Heart right ventricle (tissue), 16 donors: ENCODE data around the gene CTXN3. TPM values are rescaled to one million over a fixed set of nuclear protein-coding genes. Genes with fewer than 3 reads are reported as not detected.
"Not testable (repeated sequence)": the region's sequence is repeated elsewhere in the genome, so short reads cannot be mapped to it uniquely, and the experiment has no call there.

ENCODE experiments used
- ATAC-seq, 8 donors: fragments of 200-7000 bp; cut with Tn5 transposase; one replicate each; pipeline ENCODE4 v1.9.1; 2020; ENCODE audit warnings: mild to moderate bottlenecking in 8 of 8, moderate library complexity in 8 of 8, moderate number of reproducible peaks in 1 of 8
- DNase-seq, 2 donors: peaks; one replicate each; pipeline ENCODE4 v3.0.0-alpha.2; 2020
- H3K27ac ChIP-seq, 10 donors: fragments of 200-600 bp; sonication (generic) in 2 of 10; one replicate each; pipeline versions ENCODE4 v1.5.0 to v1.8.0; 2020 to 2022; ENCODE audit warnings: mild to moderate bottlenecking in 3 of 10
- H3K27me3 ChIP-seq, 7 donors: fragments of 200-600 bp; one replicate each; pipeline ENCODE4 v1.8.0; 2021 to 2022; ENCODE audit warnings: mild to moderate bottlenecking in 2 of 7
- H3K36me3 ChIP-seq, 9 donors: fragments of 200-600 bp; sonication (generic) in 1 of 9; one replicate each; pipeline versions ENCODE4 v1.5.0 to v1.8.0; 2020 to 2022; ENCODE audit warnings: mild to moderate bottlenecking in 2 of 9
- H3K4me1 ChIP-seq, 9 donors: fragments of 200-600 bp; sonication (generic) in 1 of 9; one replicate each; pipeline versions ENCODE4 v1.5.0 to v1.8.0; 2020 to 2022; ENCODE audit warnings: mild to moderate bottlenecking in 4 of 9
- H3K4me3 ChIP-seq, 10 donors: fragments of 200-600 bp; sonication (generic) in 2 of 10; one replicate each; pipeline versions ENCODE4 v1.5.0 to v1.8.0; 2020 to 2022; ENCODE audit warnings: mild to moderate bottlenecking in 7 of 10, moderate library complexity in 2 of 10
- H3K9me3 ChIP-seq, 11 donors: fragments of 200-600 bp in 10 of 11; sonication (generic) in 2 of 11; one replicate each; pipeline versions ENCODE4 v1.5.0 to v1.8.0; 2013 to 2022; ENCODE audit warnings: mild to moderate bottlenecking in 2 of 11, control low read depth in 1 of 11, moderate library complexity in 1 of 11
- WGBS, 2 donors: extraction: QIAGEN DNeasy Blood & Tissue Kit; methylation state at CpG; one replicate each; pipeline ENCODE4 v1.1.7; 2013; ENCODE audit warnings: inconsistent platforms in 1 of 2; 5-methylcytosine and 5-hydroxymethylcytosine counted together
- intact Hi-C, 10 donors: fragments of 100-400 bp; cut with DNase I; formaldehyde crosslinking; loops; one replicate each; pipeline versions ENCODE4 v1.11.1 to v1.14.2; 2022
- polyA plus RNA-seq, 2 donors: library from polyadenylated mRNA; stranded (reverse); fragments of 200-250 nt; gene quantifications; one replicate each; pipeline ENCODE4 v1.2.3, GENCODE V29; 2013
- total RNA-seq, 10 donors: library from RNA; stranded (reverse); fragmentation: NEBNext Ultra II Directional in 3 of 10; extraction: Animal tissue kit (Norgen Biotek cat#: 25700) in 3 of 10; gene quantifications; one replicate each; pipeline versions ENCODE4 v1.2.1 to v1.2.4, GENCODE V29; 2021 to 2023
- TF ChIP-seq, protein P1 (sequence below), 9 donors: fragments of 200-600 bp; sonication (generic) in 2 of 9; IDR thresholded peaks; one replicate each; pipeline versions ENCODE4 v1.5.0 to v1.8.0; 2021 to 2022; ENCODE audit warnings: antibody characterized with exemption in 9 of 9, mild to moderate bottlenecking in 5 of 9, moderate library complexity in 1 of 9
- donor health status: Arrhythmogenic right ventricular cardiomyopathy.
- donor health status: ischemic (EF 13 %, LVEDD 7.1; RV severe dilation, severe dysfunction).
- donor health status: healthy with polysubstance abuse.
- donor health status: DM: no; HTN: yes; CAD: no.
- donor health status: DM: no; HTN: no; CAD: no.
- donor health status: ischemic (EF 25% LVEDD 6.9; RV normal size, moderate dysfunction).
- donor health status: ischemic (EF 25% LVEDD 5.7; RV mildly dilated, moderate dysfunction).
- donor health status: healthy.
- donor health status: DM: yes; HTN: yes; CAD: no.
- donor health status: Ischemic cardiomyopathy.
- donor health status: ischemic (EF 35%, LVEDD 5.7; RV mildly dilated, moderate dysfunction).
- donor health status: nonischemic (EF 11% LVEDD 7.7; RV severe dilation, severe dysfunction).
- donor health status: DM: yes; HTN: yes; CAD: no.
- donor health status: PGD.
- donor health status: ischemic (EF 29% LVEDD 5.4; RV normal size, mild dysfunction).
- donor health status: nonischemic (EF 23%, LVEDD 6.1; RV moderate dilation, normal function).

Gene CTXN3
- total and polyA plus RNA-seq, 12 donors: not detected

DNA sequence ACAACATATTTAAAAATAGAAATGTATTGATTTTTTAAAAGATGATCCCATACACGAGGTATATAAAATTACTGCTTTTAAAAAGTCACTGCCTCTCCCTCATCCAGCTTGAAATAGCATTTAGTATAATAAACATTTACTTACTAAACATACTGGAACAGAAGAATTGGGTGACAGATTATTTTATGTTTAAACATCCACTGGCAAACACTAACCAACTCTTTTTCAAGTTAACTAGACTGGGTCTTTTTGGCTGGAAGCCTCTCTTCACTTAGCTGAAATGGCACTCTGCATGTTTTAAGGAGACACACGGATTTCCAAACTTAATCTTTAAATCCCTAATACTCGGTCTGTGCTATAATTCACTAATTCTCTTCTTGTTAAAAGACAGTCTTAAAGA is 19.0 kb downstream of the CTXN3 start:
- intact Hi-C loops: no loop called here
- 75 to 81% methylated on average over 3 of the region's 3 CpGs for WGBS, 2 donors
- Histone ChIP-seq H3K9me3 (no peaks in the 10 kb centered on the region), H3K36me3 (no peaks in the 10 kb centered on the region), H3K27me3 (no peaks in the 10 kb centered on the region), H3K27ac (no peak overlapping the region), H3K4me1 (peaks cover 0 to 12% (median 0%) of the 10 kb centered on the region in 9 donors), H3K4me3 (no peak overlapping the region)
- TF ChIP-seq, protein P1, sequence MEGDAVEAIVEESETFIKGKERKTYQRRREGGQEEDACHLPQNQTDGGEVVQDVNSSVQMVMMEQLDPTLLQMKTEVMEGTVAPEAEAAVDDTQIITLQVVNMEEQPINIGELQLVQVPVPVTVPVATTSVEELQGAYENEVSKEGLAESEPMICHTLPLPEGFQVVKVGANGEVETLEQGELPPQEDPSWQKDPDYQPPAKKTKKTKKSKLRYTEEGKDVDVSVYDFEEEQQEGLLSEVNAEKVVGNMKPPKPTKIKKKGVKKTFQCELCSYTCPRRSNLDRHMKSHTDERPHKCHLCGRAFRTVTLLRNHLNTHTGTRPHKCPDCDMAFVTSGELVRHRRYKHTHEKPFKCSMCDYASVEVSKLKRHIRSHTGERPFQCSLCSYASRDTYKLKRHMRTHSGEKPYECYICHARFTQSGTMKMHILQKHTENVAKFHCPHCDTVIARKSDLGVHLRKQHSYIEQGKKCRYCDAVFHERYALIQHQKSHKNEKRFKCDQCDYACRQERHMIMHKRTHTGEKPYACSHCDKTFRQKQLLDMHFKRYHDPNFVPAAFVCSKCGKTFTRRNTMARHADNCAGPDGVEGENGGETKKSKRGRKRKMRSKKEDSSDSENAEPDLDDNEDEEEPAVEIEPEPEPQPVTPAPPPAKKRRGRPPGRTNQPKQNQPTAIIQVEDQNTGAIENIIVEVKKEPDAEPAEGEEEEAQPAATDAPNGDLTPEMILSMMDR (IDR thresholded peaks at IDR 0.05): no peak
- ATAC-seq (no peak), DNase-seq (no peak)

DNA sequence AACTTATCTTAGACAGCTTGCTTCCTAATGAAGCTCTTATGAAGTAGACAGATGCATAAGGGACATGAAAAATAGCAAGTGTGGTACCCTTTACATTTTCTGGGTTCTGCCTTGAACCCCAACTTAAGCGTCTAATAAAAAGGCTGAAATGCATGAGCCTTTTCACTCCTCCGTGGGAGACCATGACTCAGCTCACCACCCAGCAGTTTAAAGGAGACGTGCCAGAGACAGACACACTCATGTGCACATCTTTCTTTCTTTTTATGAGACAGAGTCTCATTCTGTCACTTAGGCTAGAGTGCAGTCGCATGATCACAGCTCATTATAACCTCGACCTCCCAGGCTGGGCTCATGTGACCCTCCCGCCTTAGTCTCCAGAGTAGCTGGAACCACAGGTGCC is 22.3 kb downstream of the CTXN3 start:
- Histone ChIP-seq H3K4me3 (no peak overlapping the region), H3K36me3 (no peaks in the 10 kb centered on the region), H3K4me1 (peaks cover 0 to 3% (median 0%) of the 10 kb centered on the region in 9 donors), H3K27me3 (no peaks in the 10 kb centered on the region), H3K27ac (no peak overlapping the region), H3K9me3 (no peaks in the 10 kb centered on the region)
- intact Hi-C loops: no loop called here
- WGBS, 2 donors: 89 to 92% methylated on average over 6 of the region's 6 CpGs
- ATAC-seq: no peak
- TF ChIP-seq, protein P1 (IDR thresholded peaks at IDR 0.05): no peak
- no peak for DNase-seq

DNA sequence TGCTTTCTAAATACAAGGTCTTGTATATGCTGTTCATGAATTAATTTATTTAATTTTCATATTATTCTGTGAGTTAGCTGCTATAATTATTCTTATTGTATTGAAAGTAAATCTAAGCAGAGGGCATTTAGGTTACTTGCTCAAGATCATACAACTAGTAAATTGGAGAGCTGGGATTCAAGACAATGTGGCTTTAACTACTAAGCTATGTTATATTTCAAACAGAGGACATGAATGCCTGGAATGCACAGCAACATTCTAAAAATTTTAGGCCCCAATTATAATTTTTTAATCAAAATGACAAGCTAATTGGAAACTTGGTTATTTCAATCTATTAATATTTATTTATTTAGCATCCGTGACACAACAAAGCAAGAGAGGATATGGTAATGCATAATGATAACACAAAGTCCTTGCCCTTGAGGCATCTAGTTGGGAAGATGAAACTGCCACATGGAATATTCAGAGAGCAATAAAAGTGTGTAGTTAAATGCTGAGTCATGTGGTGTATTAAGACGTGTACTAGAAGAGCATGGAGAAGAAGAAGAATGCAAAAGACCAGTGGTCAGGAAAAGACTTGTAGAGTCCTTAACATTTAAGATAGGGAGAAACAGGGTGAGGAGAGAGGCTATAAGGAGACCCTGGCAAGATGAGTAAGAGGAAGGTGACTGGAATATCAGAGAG is 24.4 kb downstream of the CTXN3 start:
- TF ChIP-seq, protein P1 (IDR thresholded peaks at IDR 0.05): no peak
- Histone ChIP-seq H3K9me3 (no peaks in the 10 kb centered on the region), H3K4me3 (no peak overlapping the region), H3K27me3 (no peaks in the 10 kb centered on the region), H3K36me3 (no peaks in the 10 kb centered on the region), H3K27ac (no peak overlapping the region), H3K4me1 (no peaks in the 10 kb centered on the region)
- no peak for ATAC-seq
- 77 to 89% methylated on average over 2 of the region's 2 CpGs for WGBS, 2 donors
- intact Hi-C loops: no loop called here
- no peak for DNase-seq

DNA sequence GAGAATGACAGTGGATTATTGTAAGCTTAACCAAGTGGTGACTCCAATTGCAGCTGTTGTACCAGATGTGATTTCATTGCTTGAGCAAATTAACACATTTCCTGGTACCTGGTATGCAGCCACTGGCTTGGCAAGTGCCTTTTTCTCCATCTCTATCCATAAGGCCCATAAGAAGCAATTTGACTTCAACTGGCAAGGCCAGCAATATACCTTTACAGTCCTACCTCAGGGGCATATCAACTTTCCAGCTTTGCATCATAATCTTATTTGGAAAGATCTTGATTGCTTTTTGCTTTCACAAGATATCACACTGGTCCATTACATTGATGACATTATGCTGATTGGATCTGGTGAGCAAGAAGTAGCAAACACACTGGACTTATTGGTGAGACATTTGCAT is 28.1 kb downstream of the CTXN3 start:
- intact Hi-C loops, H3K27me3 ChIP-seq, H3K36me3 ChIP-seq, H3K4me1 ChIP-seq, ATAC-seq, H3K27ac ChIP-seq, H3K4me3 ChIP-seq, DNase-seq, H3K9me3 ChIP-seq: not testable (repeated sequence)

DNA sequence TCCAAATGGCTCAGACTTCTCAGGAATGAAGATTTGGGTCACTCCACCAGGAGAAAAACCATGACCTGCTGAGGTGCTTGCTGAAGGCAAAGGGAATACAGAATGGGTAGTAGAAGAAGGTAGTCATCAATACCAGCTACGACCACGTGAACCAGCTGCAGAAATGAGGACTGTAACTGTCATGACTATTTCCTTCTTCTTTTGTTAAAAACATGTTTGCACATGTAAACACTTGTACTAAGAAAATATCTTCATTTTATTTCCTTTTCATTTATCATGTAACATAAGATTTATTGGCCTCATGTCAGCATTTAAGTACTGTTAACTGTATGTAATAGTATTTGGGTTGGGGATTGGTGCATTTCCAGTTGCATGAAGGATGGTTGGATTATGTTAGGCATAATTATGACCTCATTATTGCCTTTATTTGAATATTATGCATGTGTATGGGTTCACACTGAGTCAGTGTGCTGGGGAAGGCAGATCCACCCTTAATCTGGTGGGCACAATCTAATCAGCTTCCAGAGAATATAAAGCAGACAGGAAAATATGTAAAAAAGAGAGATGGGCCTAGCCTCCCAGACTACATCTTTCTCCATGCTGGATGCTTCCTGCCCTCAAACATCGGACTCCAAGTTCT is 30.9 kb downstream of the CTXN3 start:
- H3K27ac ChIP-seq, H3K36me3 ChIP-seq, H3K27me3 ChIP-seq, H3K4me3 ChIP-seq, H3K4me1 ChIP-seq, H3K9me3 ChIP-seq, intact Hi-C loops, ATAC-seq, DNase-seq: not testable (repeated sequence)
- WGBS, 2 donors: 92 to 96% methylated on average over 3 of the region's 3 CpGs
